MM.1S (cell line): ENCODE measurements around the gene STRN.

Experiments used
- EZH2 ChIP-seq: fragments of 300-600 bp; sonication (generic); optimal IDR thresholded peaks from 2 replicates; pipeline ENCODE3; 2017; ENCODE audit warnings: low read depth, mild to moderate bottlenecking, antibody characterized with exemption, low read length, mixed read lengths
- EZH2phosphoT487 ChIP-seq: fragments of 300-600 bp; sonication (generic); IDR thresholded peaks from 2 replicates; pipeline ENCODE4 v1.6.1; 2018; ENCODE audit warnings: antibody characterized with exemption, low read length

DNA sequence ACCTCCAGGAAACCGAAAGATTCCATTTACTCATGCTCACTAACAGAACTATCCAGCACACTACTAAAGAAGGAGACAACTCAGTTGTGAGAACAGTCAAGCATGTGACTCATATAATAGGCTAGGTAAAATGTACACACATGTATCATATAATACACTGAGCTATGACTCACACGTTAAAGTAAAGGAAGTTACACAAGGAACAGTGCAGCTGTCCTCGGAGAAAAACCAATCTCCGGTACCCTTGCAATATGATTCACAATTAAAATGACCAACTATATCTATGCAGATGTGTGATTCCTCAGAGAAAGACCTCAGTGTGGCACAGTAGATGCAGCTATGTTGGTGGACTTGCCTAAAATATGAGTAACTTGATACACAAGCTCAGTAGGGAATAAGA, 76.5 kb downstream of the STRN start:
- TF ChIP-seq EZH2phosphoT487 (no peak), EZH2 (no peak)
